Liver (tissue), 9 donors: ENCODE results near the gene DBH. TPM values are rescaled to one million over a fixed set of nuclear protein-coding genes. Genes with fewer than 3 reads are reported as not detected.

Experiments
- DNase-seq: peaks from one replicate; pipeline ENCODE4 v3.0.0-alpha.2; 2017; ENCODE audit warnings: low spot score
- H3K27ac ChIP-seq, 2 donors: one replicate each; pipeline ENCODE4 v1.7.0; 2013; ENCODE audit warnings: inconsistent platforms in 2 of 2, low read length in 2 of 2, control low read depth in 1 of 2, low read depth in 1 of 2, mild to moderate bottlenecking in 1 of 2
- H3K27me3 ChIP-seq, 4 donors: one replicate each; pipeline versions ENCODE4 v1.6.1 to v1.7.0; 2013; ENCODE audit warnings: low read length in 3 of 4, inconsistent platforms in 1 of 4, mild to moderate bottlenecking in 1 of 4, moderate library complexity in 1 of 4; ENCODE audit not compliant: control insufficient read depth in 4 of 4, insufficient read depth in 4 of 4
- H3K36me3 ChIP-seq, 4 donors: one replicate each; pipeline versions ENCODE4 v1.6.1 to v1.7.0; 2013; ENCODE audit warnings: low read length in 3 of 4, mild to moderate bottlenecking in 3 of 4, low read depth in 1 of 4, moderate library complexity in 1 of 4; ENCODE audit not compliant: control insufficient read depth in 4 of 4, insufficient read depth in 3 of 4
- H3K4me1 ChIP-seq, 4 donors: one replicate each; pipeline versions ENCODE4 v1.6.1 to v1.7.0; 2013; ENCODE audit warnings: low read length in 3 of 4, mild to moderate bottlenecking in 3 of 4, moderate library complexity in 1 of 4; ENCODE audit not compliant: control insufficient read depth in 4 of 4, insufficient read depth in 4 of 4
- H3K4me3 ChIP-seq, 3 donors: one replicate each; pipeline versions ENCODE4 v1.6.1 to v1.7.0; 2013; ENCODE audit warnings: low read length in 3 of 3, control low read depth in 1 of 3, low read depth in 1 of 3, mild to moderate bottlenecking in 1 of 3
- H3K9ac ChIP-seq, 2 donors: one replicate each; pipeline ENCODE4 v1.7.0; 2013; ENCODE audit warnings: low read length in 2 of 2, mild to moderate bottlenecking in 2 of 2, moderate library complexity in 2 of 2, control low read depth in 1 of 2, low read depth in 1 of 2
- H3K9me3 ChIP-seq, 4 donors: one replicate each; pipeline versions ENCODE4 v1.6.1 to v1.7.0; 2013; ENCODE audit warnings: low read length in 3 of 4; ENCODE audit not compliant: control insufficient read depth in 4 of 4
- ATF3 ChIP-seq: IDR thresholded peaks from 2 replicates; pipeline ENCODE4 v1.6.1; 2016; ENCODE audit warnings: antibody characterized with exemption
- EGR1 ChIP-seq, 2 donors: IDR thresholded peaks; 2 replicates each; pipeline ENCODE4 v1.6.1; 2016 to 2018; ENCODE audit warnings: antibody characterized with exemption in 2 of 2, low read depth in 2 of 2
- GABPA ChIP-seq, 2 donors: IDR thresholded peaks in 1 of 2; conservative IDR thresholded peaks in 1 of 2; 2 replicates each; pipeline ENCODE4 v1.6.1; 2016; ENCODE audit warnings: antibody characterized with exemption in 2 of 2, mild to moderate bottlenecking in 1 of 2, moderate library complexity in 1 of 2
- HNF4A ChIP-seq, 2 donors: conservative IDR thresholded peaks; 2 replicates each; pipeline ENCODE4 v1.6.1; 2016; ENCODE audit warnings: antibody characterized with exemption in 2 of 2, mild to moderate bottlenecking in 2 of 2
- HNF4G ChIP-seq: IDR thresholded peaks from 2 replicates; pipeline ENCODE4 v1.6.1; 2016; ENCODE audit warnings: antibody characterized with exemption
- JUND ChIP-seq, 2 donors: IDR thresholded peaks; 2 replicates each; pipeline ENCODE4 v1.6.1; 2016; ENCODE audit warnings: antibody characterized with exemption in 2 of 2
- MAX ChIP-seq: IDR thresholded peaks from 2 replicates; pipeline ENCODE4 v1.6.1; 2016; ENCODE audit warnings: antibody characterized with exemption
- RAD21 ChIP-seq, 2 donors: IDR thresholded peaks; 2 replicates each; pipeline ENCODE4 v1.6.1; 2016; ENCODE audit warnings: antibody characterized with exemption in 2 of 2, mild to moderate bottlenecking in 2 of 2
- RXRA ChIP-seq, 2 donors: IDR thresholded peaks; 2 replicates each; pipeline ENCODE4 v1.6.1; 2017 to 2018; ENCODE audit warnings: antibody characterized with exemption in 2 of 2, mild to moderate bottlenecking in 1 of 2
- SP1 ChIP-seq: IDR thresholded peaks from 2 replicates; pipeline ENCODE4 v1.6.1; 2018; ENCODE audit warnings: antibody characterized with exemption, mild to moderate bottlenecking
- TAF1 ChIP-seq: conservative IDR thresholded peaks from 2 replicates; pipeline ENCODE4 v1.6.1; 2016; ENCODE audit warnings: antibody characterized with exemption, mild to moderate bottlenecking
- ZBTB33 ChIP-seq: IDR thresholded peaks from 2 replicates; pipeline ENCODE4 v1.6.1; 2016; ENCODE audit warnings: antibody characterized with exemption
- whole genome bisulfite sequencing: extraction: QIAGEN DNeasy Blood & Tissue Kit; methylation state at CpG from one replicate; pipeline ENCODE4 v1.1.7; 2013; 5-methylcytosine and 5-hydroxymethylcytosine counted together
- polyA plus RNA-seq, 2 donors: library from polyadenylated mRNA; stranded (reverse) in 1 of 2; unstranded in 1 of 2; fragments of 200-250 nt in 1 of 2; fragments of >200 nt in 1 of 2; fragmentation: Nextera tagmentation in 1 of 2; extraction: Ambion mirVana in 1 of 2; gene quantifications; one replicate each; pipeline versions ENCODE4 v1.2.1 to v1.2.3, GENCODE V29; 2013 to 2015
- total RNA-seq, 2 donors: library from RNA; depleted of rRNA; stranded (reverse); fragments of >200 nt; gene quantifications; one replicate each; pipeline ENCODE4 v1.2.3, GENCODE V29; 2014
- TF ChIP-seq, protein P1 (sequence below): IDR thresholded peaks from 2 replicates; pipeline ENCODE4 v1.6.1; 2016; ENCODE audit warnings: antibody characterized with exemption, mild to moderate bottlenecking
- donor health status: healthy.
- donor health status: healthy.
- donor health status: healthy.
- donor health status: healthy.
- donor health status: healthy.

DBH gene
- total and polyA plus RNA-seq, 4 donors: 0.37 to 21.2 (median 2.5) TPM

- 77% methylated on average over 7 of the region's 7 CpGs for WGBS
- Histone ChIP-seq H3K27me3 (no peaks in the 10 kb centered on the region), H3K4me1 (no peaks in the 10 kb centered on the region), H3K27ac (no peak overlapping the region), H3K36me3 (no peaks in the 10 kb centered on the region), H3K9me3 (peaks cover 3 to 18% (median 8%) of the 10 kb centered on the region in 4 donors), H3K4me3 (no peak overlapping the region), H3K9ac (no peak overlapping the region)
- no peak for DNase-seq
- TF ChIP-seq JUND (IDR thresholded peaks at IDR 0.05) (no peak), EGR1 (IDR thresholded peaks at IDR 0.05; ENCODE audit: low read depth in 2 of 2) (no peak), GABPA (IDR thresholded peaks at IDR 0.05 in 1 of 2, conservative IDR thresholded peaks at IDR 0.05 in 1 of 2) (no peak), MAX (no peak), RAD21 (IDR thresholded peaks at IDR 0.05) (no peak), ZBTB33 (no peak), HNF4A (conservative IDR thresholded peaks at IDR 0.05) (no peak), RXRA (IDR thresholded peaks at IDR 0.05) (no peak)
Observed at GRCh38 chr9:133597316-133597957, 38.7 kb upstream of the DBH start.

- Histone ChIP-seq H3K36me3 (no peaks in the 10 kb centered on the region), H3K9me3 (peaks cover 3 to 18% (median 8%) of the 10 kb centered on the region in 4 donors), H3K4me1 (no peaks in the 10 kb centered on the region), H3K27me3 (no peaks in the 10 kb centered on the region), H3K27ac (no peak overlapping the region), H3K9ac (no peak overlapping the region), H3K4me3 (no peak overlapping the region)
- 88% methylated on average over 7 of the region's 7 CpGs for WGBS
- TF ChIP-seq SP1: no peak
- no peak for TF ChIP-seq JUND (IDR thresholded peaks at IDR 0.05)
- TF ChIP-seq, protein P1, sequence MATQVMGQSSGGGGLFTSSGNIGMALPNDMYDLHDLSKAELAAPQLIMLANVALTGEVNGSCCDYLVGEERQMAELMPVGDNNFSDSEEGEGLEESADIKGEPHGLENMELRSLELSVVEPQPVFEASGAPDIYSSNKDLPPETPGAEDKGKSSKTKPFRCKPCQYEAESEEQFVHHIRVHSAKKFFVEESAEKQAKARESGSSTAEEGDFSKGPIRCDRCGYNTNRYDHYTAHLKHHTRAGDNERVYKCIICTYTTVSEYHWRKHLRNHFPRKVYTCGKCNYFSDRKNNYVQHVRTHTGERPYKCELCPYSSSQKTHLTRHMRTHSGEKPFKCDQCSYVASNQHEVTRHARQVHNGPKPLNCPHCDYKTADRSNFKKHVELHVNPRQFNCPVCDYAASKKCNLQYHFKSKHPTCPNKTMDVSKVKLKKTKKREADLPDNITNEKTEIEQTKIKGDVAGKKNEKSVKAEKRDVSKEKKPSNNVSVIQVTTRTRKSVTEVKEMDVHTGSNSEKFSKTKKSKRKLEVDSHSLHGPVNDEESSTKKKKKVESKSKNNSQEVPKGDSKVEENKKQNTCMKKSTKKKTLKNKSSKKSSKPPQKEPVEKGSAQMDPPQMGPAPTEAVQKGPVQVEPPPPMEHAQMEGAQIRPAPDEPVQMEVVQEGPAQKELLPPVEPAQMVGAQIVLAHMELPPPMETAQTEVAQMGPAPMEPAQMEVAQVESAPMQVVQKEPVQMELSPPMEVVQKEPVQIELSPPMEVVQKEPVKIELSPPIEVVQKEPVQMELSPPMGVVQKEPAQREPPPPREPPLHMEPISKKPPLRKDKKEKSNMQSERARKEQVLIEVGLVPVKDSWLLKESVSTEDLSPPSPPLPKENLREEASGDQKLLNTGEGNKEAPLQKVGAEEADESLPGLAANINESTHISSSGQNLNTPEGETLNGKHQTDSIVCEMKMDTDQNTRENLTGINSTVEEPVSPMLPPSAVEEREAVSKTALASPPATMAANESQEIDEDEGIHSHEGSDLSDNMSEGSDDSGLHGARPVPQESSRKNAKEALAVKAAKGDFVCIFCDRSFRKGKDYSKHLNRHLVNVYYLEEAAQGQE: no peak
- no peak for TF ChIP-seq ZBTB33
- no peak for TF ChIP-seq ATF3
- TF ChIP-seq RXRA (IDR thresholded peaks at IDR 0.05): no peak
- no peak for TF ChIP-seq HNF4A (conservative IDR thresholded peaks at IDR 0.05)
- TF ChIP-seq TAF1: no peak
- no peak for TF ChIP-seq HNF4G
- no peak for DNase-seq
Observed at GRCh38 chr9:133598978-133599377, 37.2 kb upstream of the DBH start.
